Fibroblast of lung (primary cell): Measurements from ENCODE around the gene EYS.

Source experiments
- EZH2 ChIP-seq: IDR thresholded peaks from 2 replicates; pipeline ENCODE4 v1.5.1; 2012; ENCODE audit warnings: low read length, control low read depth, mild to moderate bottlenecking; ENCODE audit errors: missing control alignments
- TF ChIP-seq, protein P1 (sequence below), 2 donors: IDR thresholded peaks in 1 of 2; conservative IDR thresholded peaks in 1 of 2; 1 replicate in 1 of 2; 2 replicates in 1 of 2; pipeline ENCODE4 v1.5.1; 2011 to 2012; ENCODE audit warnings: low read length in 2 of 2, control low read depth in 1 of 2, inconsistent platforms in 1 of 2, low read depth in 1 of 2, mild to moderate bottlenecking in 1 of 2

DNA sequence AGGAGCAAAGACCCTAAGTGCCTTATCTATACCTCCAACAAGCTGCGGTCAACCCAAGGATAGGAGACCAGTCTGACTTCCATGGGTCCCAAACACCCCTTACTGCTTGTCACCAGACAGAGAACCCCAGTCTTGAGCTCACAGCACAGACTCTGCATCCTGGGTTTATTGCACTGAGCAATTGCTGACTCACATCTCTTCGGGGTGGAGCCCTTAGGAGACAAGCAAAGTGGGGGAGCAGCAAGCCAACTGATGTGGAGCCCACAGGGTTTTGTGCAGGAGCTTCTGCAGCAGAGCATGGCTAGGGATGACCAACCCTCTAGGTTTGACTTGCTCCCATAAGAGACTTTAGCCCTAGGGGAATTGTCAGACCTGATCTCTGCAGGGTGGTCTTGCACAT, 38.6 kb upstream of the EYS start:
- TF ChIP-seq, protein P1, sequence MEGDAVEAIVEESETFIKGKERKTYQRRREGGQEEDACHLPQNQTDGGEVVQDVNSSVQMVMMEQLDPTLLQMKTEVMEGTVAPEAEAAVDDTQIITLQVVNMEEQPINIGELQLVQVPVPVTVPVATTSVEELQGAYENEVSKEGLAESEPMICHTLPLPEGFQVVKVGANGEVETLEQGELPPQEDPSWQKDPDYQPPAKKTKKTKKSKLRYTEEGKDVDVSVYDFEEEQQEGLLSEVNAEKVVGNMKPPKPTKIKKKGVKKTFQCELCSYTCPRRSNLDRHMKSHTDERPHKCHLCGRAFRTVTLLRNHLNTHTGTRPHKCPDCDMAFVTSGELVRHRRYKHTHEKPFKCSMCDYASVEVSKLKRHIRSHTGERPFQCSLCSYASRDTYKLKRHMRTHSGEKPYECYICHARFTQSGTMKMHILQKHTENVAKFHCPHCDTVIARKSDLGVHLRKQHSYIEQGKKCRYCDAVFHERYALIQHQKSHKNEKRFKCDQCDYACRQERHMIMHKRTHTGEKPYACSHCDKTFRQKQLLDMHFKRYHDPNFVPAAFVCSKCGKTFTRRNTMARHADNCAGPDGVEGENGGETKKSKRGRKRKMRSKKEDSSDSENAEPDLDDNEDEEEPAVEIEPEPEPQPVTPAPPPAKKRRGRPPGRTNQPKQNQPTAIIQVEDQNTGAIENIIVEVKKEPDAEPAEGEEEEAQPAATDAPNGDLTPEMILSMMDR (conservative IDR thresholded peaks at IDR 0.05 in 1 of 2, IDR thresholded peaks at IDR 0.05 in 1 of 2; ENCODE audit: low read depth in 1 of 2, low read length in 2 of 2), result no peak
- no peak for TF ChIP-seq EZH2
